ENCODE measurements around the gene ZBTB1.

- TF ChIP-seq, protein P1, sequence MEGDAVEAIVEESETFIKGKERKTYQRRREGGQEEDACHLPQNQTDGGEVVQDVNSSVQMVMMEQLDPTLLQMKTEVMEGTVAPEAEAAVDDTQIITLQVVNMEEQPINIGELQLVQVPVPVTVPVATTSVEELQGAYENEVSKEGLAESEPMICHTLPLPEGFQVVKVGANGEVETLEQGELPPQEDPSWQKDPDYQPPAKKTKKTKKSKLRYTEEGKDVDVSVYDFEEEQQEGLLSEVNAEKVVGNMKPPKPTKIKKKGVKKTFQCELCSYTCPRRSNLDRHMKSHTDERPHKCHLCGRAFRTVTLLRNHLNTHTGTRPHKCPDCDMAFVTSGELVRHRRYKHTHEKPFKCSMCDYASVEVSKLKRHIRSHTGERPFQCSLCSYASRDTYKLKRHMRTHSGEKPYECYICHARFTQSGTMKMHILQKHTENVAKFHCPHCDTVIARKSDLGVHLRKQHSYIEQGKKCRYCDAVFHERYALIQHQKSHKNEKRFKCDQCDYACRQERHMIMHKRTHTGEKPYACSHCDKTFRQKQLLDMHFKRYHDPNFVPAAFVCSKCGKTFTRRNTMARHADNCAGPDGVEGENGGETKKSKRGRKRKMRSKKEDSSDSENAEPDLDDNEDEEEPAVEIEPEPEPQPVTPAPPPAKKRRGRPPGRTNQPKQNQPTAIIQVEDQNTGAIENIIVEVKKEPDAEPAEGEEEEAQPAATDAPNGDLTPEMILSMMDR (IDR thresholded peaks at IDR 0.05): no peak
- no peak for TF ChIP-seq EP300 (IDR thresholded peaks at IDR 0.05)
Measured at GRCh38 chr14:64506721-64507120, 2.2 kb downstream of the ZBTB1 start.

Measured in gastroesophageal sphincter (tissue), 3 donors.